DND-41 (cell line): Measurements from ENCODE around the gene RPS27L.
A peak's percentile ranks its signal among the peaks of the same experiment; 100 is the strongest.

ENCODE experiments used
- ATAC-seq: fragments of 200-7000 bp; cut with Tn5 transposase; 3 replicates; pipeline ENCODE4 v1.9.1; 2021; ENCODE audit warnings: low read depth; ENCODE audit not compliant: insufficient read depth
- DNase-seq: peaks from one replicate; pipeline ENCODE4 v3.0.0-alpha.2; 2020
- H2AFZ ChIP-seq: 2 replicates; pipeline ENCODE4 v1.6.0; 2012; ENCODE audit warnings: low read depth, low read length
- H3K27ac ChIP-seq: 2 replicates; pipeline ENCODE4 v1.5.1; 2012; ENCODE audit warnings: low read length, inconsistent platforms
- H3K27me3 ChIP-seq: fragments of 200-600 bp; sonication (generic); 2 replicates; pipeline ENCODE4 v1.6.0; 2012; ENCODE audit warnings: low read length, mild to moderate bottlenecking, inconsistent platforms; ENCODE audit not compliant: insufficient read depth, poor library complexity
- H3K36me3 ChIP-seq: 2 replicates; pipeline ENCODE4 v1.5.1; 2012; ENCODE audit warnings: low read length, inconsistent platforms; ENCODE audit not compliant: insufficient read depth
- H3K4me1 ChIP-seq: 2 replicates; pipeline ENCODE4 v1.5.1; 2012; ENCODE audit warnings: mild to moderate bottlenecking, low read length; ENCODE audit not compliant: insufficient read depth
- H3K4me2 ChIP-seq: 2 replicates; pipeline ENCODE4 v1.6.0; 2012; ENCODE audit warnings: mild to moderate bottlenecking, moderate library complexity, low read length, inconsistent platforms; ENCODE audit not compliant: insufficient read depth
- H3K4me3 ChIP-seq, 2 experiments: fragments of 200-600 bp in 1 of 2; shearing (Covaris generic) in 1 of 2; 2 replicates each; pipeline ENCODE4 v1.5.1; 2012 to 2016; ENCODE audit warnings: inconsistent platforms in 2 of 2, low read length in 2 of 2, mild to moderate bottlenecking in 2 of 2, low read depth in 1 of 2, moderate library complexity in 1 of 2
- H3K79me2 ChIP-seq: 2 replicates; pipeline ENCODE4 v1.6.0; 2012; ENCODE audit warnings: low read length, inconsistent platforms; ENCODE audit not compliant: insufficient read depth
- H3K9ac ChIP-seq: 2 replicates; pipeline ENCODE4 v1.6.0; 2012; ENCODE audit warnings: low read depth, mild to moderate bottlenecking, inconsistent platforms, low read length, moderate library complexity
- H3K9me3 ChIP-seq: 2 replicates; pipeline ENCODE4 v1.5.1; 2012; ENCODE audit warnings: low read length, moderate library complexity, mild to moderate bottlenecking, inconsistent platforms; ENCODE audit not compliant: insufficient read depth, severe bottlenecking
- H4K20me1 ChIP-seq: 2 replicates; pipeline ENCODE4 v1.6.0; 2012; ENCODE audit warnings: low read length; ENCODE audit not compliant: insufficient read depth
- CTCF ChIP-seq: IDR thresholded peaks from 2 replicates; pipeline ENCODE4 v1.5.1; 2012; ENCODE audit warnings: borderline replicate concordance, low read length, moderate library complexity, mild to moderate bottlenecking; ENCODE audit not compliant: poor library complexity, severe bottlenecking; ENCODE audit errors: extremely low read depth
- EZH2 ChIP-seq: IDR thresholded peaks from 3 replicates; pipeline ENCODE4 v1.6.1; 2012; ENCODE audit warnings: borderline replicate concordance, low read depth, mild to moderate bottlenecking, moderate library complexity, low read length, inconsistent platforms; ENCODE audit not compliant: severe bottlenecking

The RPS27L gene

DNA sequence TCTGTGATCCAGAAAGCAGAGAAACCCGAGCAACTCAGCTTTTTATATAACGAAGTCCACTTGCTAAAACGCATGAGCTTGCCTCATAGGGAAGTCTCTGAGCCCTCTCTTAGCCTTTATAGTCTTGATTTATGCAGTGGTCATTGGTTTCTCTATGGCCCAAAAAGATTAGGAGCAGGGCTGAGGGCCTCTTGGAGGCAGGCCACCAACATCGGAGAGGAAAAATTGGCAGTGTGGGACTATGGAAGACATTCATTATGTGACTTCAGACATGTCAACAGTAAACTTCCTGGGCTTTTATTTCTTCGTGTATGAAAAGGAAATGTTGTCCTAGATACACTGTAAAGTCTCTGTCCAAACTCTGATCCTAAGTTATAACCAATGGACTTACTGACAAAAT, 45.6 kb upstream of the RPS27L start:
- Histone ChIP-seq H3K36me3 (no peaks in the 10 kb centered on the region), H4K20me1 (peaks cover 27% of the 10 kb centered on the region), H3K27me3 (no peaks in the 10 kb centered on the region), H3K27ac (no peak overlapping the region), H3K4me2 (no peak overlapping the region), H3K9me3 (no peaks in the 10 kb centered on the region), H2AFZ (no peak overlapping the region), H3K4me3 (no peak overlapping the region), H3K79me2 (peaks cover 91% of the 10 kb centered on the region), H3K4me1 (peaks cover 6% of the 10 kb centered on the region; the same call in 1 of the 2 replicates), H3K9ac (no peak overlapping the region)
- ATAC-seq (no peak), DNase-seq (no peak)
- TF ChIP-seq CTCF: no peak

- Histone ChIP-seq H3K4me3 (no peak overlapping the region), H3K79me2 (peaks cover 92% of the 10 kb centered on the region), H3K36me3 (no peaks in the 10 kb centered on the region; the same call in 1 of the 2 replicates), H3K27ac (no peak overlapping the region), H4K20me1 (peaks cover 16% of the 10 kb centered on the region), H3K4me2 (no peak overlapping the region), H3K9ac (no peak overlapping the region), H3K4me1 (peaks cover 10% of the 10 kb centered on the region; the same call in 1 of the 2 replicates), H3K27me3 (no peaks in the 10 kb centered on the region), H3K9me3 (no peaks in the 10 kb centered on the region), H2AFZ (no peak overlapping the region)
- no peak for ATAC-seq
- no peak for TF ChIP-seq EZH2
- TF ChIP-seq CTCF: no peak
- no peak for DNase-seq
Observed at GRCh38 chr15:63200464-63201249, 43.4 kb upstream of the RPS27L start.

GRCh38 chr15:63198371-63199250, 41.3 kb upstream of the RPS27L start:
- peaks cover 31% of the 10 kb centered on the region for H3K4me1 ChIP-seq
- no peak overlapping the region for H3K4me2 ChIP-seq

More at GRCh38 chr15:63198371-63199250, 41.3 kb upstream of the RPS27L start:
- Histone ChIP-seq H2AFZ (no peak overlapping the region), H3K9me3 (no peaks in the 10 kb centered on the region), H3K4me3 (no peak overlapping the region), H3K79me2 (peaks cover 95% of the 10 kb centered on the region), H4K20me1 (peaks cover 14% of the 10 kb centered on the region; the same call in 1 of the 2 replicates), H3K9ac (no peak overlapping the region), H3K27me3 (no peaks in the 10 kb centered on the region), H3K36me3 (no peaks in the 10 kb centered on the region; the same call in 1 of the 2 replicates), H3K27ac (no peak overlapping the region; the same call in 1 of the 2 replicates)
- DNase-seq: no peak
- TF ChIP-seq CTCF (no peak), EZH2 (no peak)
- ATAC-seq: 0 out of 3 replicates have a peak, but pooled peaks have one; percentile 23
